Hematopoietic multipotent progenitor cell treated with erythropoietin and hydrocortisone succinate and interleukin-3 and kit ligand, for 4 days (in vitro differentiated cells): ENCODE measurements around the gene SMPD3.
A peak's percentile ranks its signal among the peaks of the same experiment; 100 is the strongest.

Experiments used
- DNase-seq: peaks from one replicate; pipeline ENCODE4 v3.0.0-alpha.2; 2015

The SMPD3 gene

GRCh38 chr16:68470461-68471150 lies 22.3 kb upstream of the SMPD3 start:
- DNase-seq: peak; percentile 90

GRCh38 chr16:68469796-68470460 lies 21.6 kb upstream of the SMPD3 start:
- peak; percentile 44 for DNase-seq

- DNase-seq: no peak
Observed at GRCh38 chr16:68468842-68469241, 20.5 kb upstream of the SMPD3 start.

GRCh38 chr16:68466174-68466573 lies 17.9 kb upstream of the SMPD3 start:
- no peak for DNase-seq

GRCh38 chr16:68463904-68464303 lies 15.6 kb upstream of the SMPD3 start:
- DNase-seq: no peak

- DNase-seq: no peak
Observed at GRCh38 chr16:68460067-68460466, 11.8 kb upstream of the SMPD3 start.

GRCh38 chr16:68459457-68459856 lies 11.1 kb upstream of the SMPD3 start:
- no peak for DNase-seq

GRCh38 chr16:68458551-68458950 lies 10.2 kb upstream of the SMPD3 start:
- no peak for DNase-seq

- no peak for DNase-seq
Observed at GRCh38 chr16:68458101-68458500, 9.8 kb upstream of the SMPD3 start.

- no peak for DNase-seq
Observed at GRCh38 chr16:68455631-68456030, 7.3 kb upstream of the SMPD3 start.

- DNase-seq: no peak
Observed at GRCh38 chr16:68454920-68455435, 6.7 kb upstream of the SMPD3 start.

- no peak for DNase-seq
Observed at GRCh38 chr16:68453816-68454215, 5.5 kb upstream of the SMPD3 start.

GRCh38 chr16:68452176-68452575 lies 3.9 kb upstream of the SMPD3 start:
- DNase-seq: no peak

- no peak for DNase-seq
Observed at GRCh38 chr16:68451676-68452075, 3.4 kb upstream of the SMPD3 start.

GRCh38 chr16:68450741-68451255 lies 2.5 kb upstream of the SMPD3 start:
- no peak for DNase-seq

GRCh38 chr16:68447653-68448359 lies 502 bp downstream of the SMPD3 start:
- no peak for DNase-seq

GRCh38 chr16:68446681-68447652 lies 1.3 kb downstream of the SMPD3 start:
- DNase-seq: no peak

GRCh38 chr16:68445458-68445857 lies 2.9 kb downstream of the SMPD3 start:
- peak; percentile 88 for DNase-seq

GRCh38 chr16:68444056-68444657 lies 4.2 kb downstream of the SMPD3 start:
- DNase-seq: peak; percentile 34

- peak; percentile 54 for DNase-seq
Observed at GRCh38 chr16:68436581-68436980, 11.7 kb downstream of the SMPD3 start.

- no peak for DNase-seq
Observed at GRCh38 chr16:68434624-68435210, 13.6 kb downstream of the SMPD3 start.

- DNase-seq: no peak
Observed at GRCh38 chr16:68433316-68433715, 15.0 kb downstream of the SMPD3 start.
